HG03521 (cell line): Measurements from ENCODE around the gene TEKT2.

Experiments
- ATAC-seq: cut with Tn5 transposase; IDR thresholded peaks from one replicate; pipeline ENCODE4 v1.9.1; 2021; ENCODE audit warnings: mild to moderate bottlenecking, moderate library complexity; ENCODE audit not compliant: unreplicated experiment

TEKT2 gene

GRCh38 chr1:36086529-36087232, 2.8 kb downstream of the TEKT2 start:
- ATAC-seq: no peak

- ATAC-seq: no peak
Measured at GRCh38 chr1:36087233-36088123, 3.6 kb downstream of the TEKT2 start.

- no peak for ATAC-seq
Measured at GRCh38 chr1:36088265-36088576, 4.3 kb downstream of the TEKT2 start.

GRCh38 chr1:36088577-36089392, 4.9 kb downstream of the TEKT2 start, which contains the start of gene ADPRS:
Gene ADPRS (plus strand): TSS chr1:36088892. CDS start chr1:36088905, 13 bp downstream.
- peak; percentile 81 for ATAC-seq

- ATAC-seq: peak; percentile 2
Measured at GRCh38 chr1:36089393-36090121, 5.7 kb downstream of the TEKT2 start.

GRCh38 chr1:36091141-36091540, 7.2 kb downstream of the TEKT2 start:
- no peak for ATAC-seq

GRCh38 chr1:36091698-36092097, 7.8 kb downstream of the TEKT2 start:
- ATAC-seq: no peak

GRCh38 chr1:36092166-36092797, 8.4 kb downstream of the TEKT2 start:
- ATAC-seq: no peak

- ATAC-seq: no peak
Measured at GRCh38 chr1:36092798-36093185, 8.9 kb downstream of the TEKT2 start.

- ATAC-seq: no peak
Measured at GRCh38 chr1:36093226-36093625, 9.3 kb downstream of the TEKT2 start.

- no peak for ATAC-seq
Measured at GRCh38 chr1:36093929-36094328, 10.0 kb downstream of the TEKT2 start.

- ATAC-seq: no peak
Measured at GRCh38 chr1:36094621-36095061, 10.7 kb downstream of the TEKT2 start.

- ATAC-seq: no peak
Measured at GRCh38 chr1:36095760-36096405, 12.0 kb downstream of the TEKT2 start.

GRCh38 chr1:36096500-36097432, 12.9 kb downstream of the TEKT2 start:
- no peak for ATAC-seq

- ATAC-seq: no peak
Measured at GRCh38 chr1:36097693-36098585, 14.0 kb downstream of the TEKT2 start.

GRCh38 chr1:36098650-36099365, 14.9 kb downstream of the TEKT2 start:
- no peak for ATAC-seq
